ENCODE data around the gene ORC1. TPM values are rescaled to one million over a fixed set of nuclear protein-coding genes. Genes with fewer than 3 reads are reported as not detected.

ORC1 gene
- total RNA-seq, 2 donors from 2014 or later = 2.2 to 3.3 TPM

DNA sequence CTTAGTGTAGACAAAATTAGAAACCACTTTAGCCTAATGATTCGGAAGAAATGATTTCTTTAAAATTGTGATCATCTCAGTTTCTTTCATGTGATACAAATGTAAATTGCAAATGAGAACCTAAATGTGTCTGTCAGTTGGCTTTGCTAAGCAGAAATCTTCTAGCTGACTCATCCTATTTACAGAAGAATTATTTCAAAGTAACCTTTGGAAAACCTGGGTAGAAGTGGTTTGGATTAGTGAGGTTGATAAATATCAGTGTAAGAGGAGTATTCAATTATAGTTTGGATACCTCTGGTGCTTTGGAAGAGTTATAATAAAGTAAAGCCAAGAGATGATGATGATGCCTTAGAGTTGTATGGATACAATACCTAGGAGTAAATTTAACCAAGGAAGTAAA, 75.6 kb downstream of the ORC1 start:
- TF ChIP-seq POLR2AphosphoS5 (IDR thresholded peaks at IDR 0.05) = no peak
- no peak for TF ChIP-seq POLR2A (IDR thresholded peaks at IDR 0.05)
- TF ChIP-seq, protein P1, sequence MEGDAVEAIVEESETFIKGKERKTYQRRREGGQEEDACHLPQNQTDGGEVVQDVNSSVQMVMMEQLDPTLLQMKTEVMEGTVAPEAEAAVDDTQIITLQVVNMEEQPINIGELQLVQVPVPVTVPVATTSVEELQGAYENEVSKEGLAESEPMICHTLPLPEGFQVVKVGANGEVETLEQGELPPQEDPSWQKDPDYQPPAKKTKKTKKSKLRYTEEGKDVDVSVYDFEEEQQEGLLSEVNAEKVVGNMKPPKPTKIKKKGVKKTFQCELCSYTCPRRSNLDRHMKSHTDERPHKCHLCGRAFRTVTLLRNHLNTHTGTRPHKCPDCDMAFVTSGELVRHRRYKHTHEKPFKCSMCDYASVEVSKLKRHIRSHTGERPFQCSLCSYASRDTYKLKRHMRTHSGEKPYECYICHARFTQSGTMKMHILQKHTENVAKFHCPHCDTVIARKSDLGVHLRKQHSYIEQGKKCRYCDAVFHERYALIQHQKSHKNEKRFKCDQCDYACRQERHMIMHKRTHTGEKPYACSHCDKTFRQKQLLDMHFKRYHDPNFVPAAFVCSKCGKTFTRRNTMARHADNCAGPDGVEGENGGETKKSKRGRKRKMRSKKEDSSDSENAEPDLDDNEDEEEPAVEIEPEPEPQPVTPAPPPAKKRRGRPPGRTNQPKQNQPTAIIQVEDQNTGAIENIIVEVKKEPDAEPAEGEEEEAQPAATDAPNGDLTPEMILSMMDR (IDR thresholded peaks at IDR 0.05) = no peak
- no peaks in the 10 kb centered on the region for H3K27me3 ChIP-seq (replicated peaks; ENCODE audit: insufficient read depth)
- H3K4me3 ChIP-seq = no peak overlapping the region
- H3K36me3 ChIP-seq = no peaks in the 10 kb centered on the region
- no peaks in the 10 kb centered on the region for H3K9me3 ChIP-seq
- no peaks in the 10 kb centered on the region for H3K4me1 ChIP-seq (replicated peaks)
- intact Hi-C loops (cut with DNase I) = no loop called here
- DNase-seq (ENCODE audit: low spot score) = no peak
- 97% methylated on average over 1 of the region's 1 CpG for WGBS
- H3K27ac ChIP-seq = no peak overlapping the region

DNA sequence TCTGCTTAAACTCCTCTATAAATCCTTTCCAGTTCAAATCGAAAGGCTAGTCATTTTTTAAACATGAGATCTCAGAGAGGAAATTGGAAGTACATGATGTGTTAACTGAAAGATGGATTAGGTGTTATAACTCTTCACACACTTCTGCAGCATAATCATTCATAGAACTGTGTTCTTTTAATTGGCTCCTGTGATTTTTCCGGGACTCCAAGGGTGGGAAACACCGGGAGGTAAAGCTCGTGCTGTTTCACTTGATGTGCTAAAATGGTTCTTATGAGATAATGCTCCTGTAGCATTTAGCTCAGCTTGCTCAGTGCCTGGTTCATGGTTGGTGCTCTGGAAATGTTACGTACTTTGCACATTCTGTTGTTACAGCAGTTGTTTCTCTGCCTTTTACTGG, 78.4 kb downstream of the ORC1 start:
- no peak for TF ChIP-seq POLR2A (IDR thresholded peaks at IDR 0.05)
- TF ChIP-seq, protein P1 (IDR thresholded peaks at IDR 0.05) = no peak
- no peak for TF ChIP-seq POLR2AphosphoS5 (IDR thresholded peaks at IDR 0.05)
- Histone ChIP-seq H3K9me3 (no peaks in the 10 kb centered on the region), H3K27ac (no peak overlapping the region), H3K36me3 (no peaks in the 10 kb centered on the region), H3K4me3 (no peak overlapping the region), H3K4me1 (replicated peaks) (no peaks in the 10 kb centered on the region), H3K27me3 (replicated peaks; ENCODE audit: insufficient read depth) (no peaks in the 10 kb centered on the region)
- 81% methylated on average over 5 of the region's 5 CpGs for WGBS
- DNase-seq (ENCODE audit: low spot score) = no peak
- intact Hi-C loops (cut with DNase I) = no loop called here

GRCh38 chr1:52323731-52324130, 80.5 kb downstream of the ORC1 start:
- Histone ChIP-seq H3K4me1 (replicated peaks) (no peaks in the 10 kb centered on the region), H3K36me3 (no peaks in the 10 kb centered on the region), H3K4me3 (no peak overlapping the region), H3K9me3 (no peaks in the 10 kb centered on the region), H3K27ac (no peak overlapping the region), H3K27me3 (replicated peaks; ENCODE audit: insufficient read depth) (no peaks in the 10 kb centered on the region)
- no peak for DNase-seq (ENCODE audit: low spot score)
- intact Hi-C loops (cut with DNase I) = no loop called here
- WGBS = 82% methylated on average over 8 of the region's 8 CpGs
- no peak for TF ChIP-seq POLR2A (IDR thresholded peaks at IDR 0.05)
- TF ChIP-seq POLR2AphosphoS5 (IDR thresholded peaks at IDR 0.05) = no peak

Other genes with a start within 250 kb of the ORC1 start
- gene CC2D1B, start 38.2 kb downstream of the ORC1 start, total RNA-seq = 10 to 100 TPM; 24.2 to 43.9 TPM
- 10 to 100 TPM; 15.3 to 24.8 TPM for gene PRPF38A, start 179 bp upstream of the ORC1 start, total RNA-seq
- gene TUT4, start 148.7 kb upstream of the ORC1 start, total RNA-seq = 10 to 100 TPM; 44.4 to 76.1 TPM
- 10 to 100 TPM; 22.7 to 26.3 TPM for gene GPX7, start 197.9 kb upstream of the ORC1 start, total RNA-seq
- gene SHISAL2A, start 228.7 kb upstream of the ORC1 start, total RNA-seq = 1 to 10 TPM; 1.0 to 2.6 TPM